SH-SY5Y (cell line): Measurements from ENCODE around the gene CENPU.

Experiments
- GATA2 ChIP-seq: IDR thresholded peaks from 2 replicates; pipeline ENCODE4 v1.6.1; 2011; ENCODE audit warnings: mild to moderate bottlenecking, low read depth, low read length
- GATA3 ChIP-seq: IDR thresholded peaks from 2 replicates; pipeline ENCODE4 v1.6.1; 2011; ENCODE audit warnings: low read depth, mild to moderate bottlenecking, low read length, moderate library complexity

Gene CENPU

DNA sequence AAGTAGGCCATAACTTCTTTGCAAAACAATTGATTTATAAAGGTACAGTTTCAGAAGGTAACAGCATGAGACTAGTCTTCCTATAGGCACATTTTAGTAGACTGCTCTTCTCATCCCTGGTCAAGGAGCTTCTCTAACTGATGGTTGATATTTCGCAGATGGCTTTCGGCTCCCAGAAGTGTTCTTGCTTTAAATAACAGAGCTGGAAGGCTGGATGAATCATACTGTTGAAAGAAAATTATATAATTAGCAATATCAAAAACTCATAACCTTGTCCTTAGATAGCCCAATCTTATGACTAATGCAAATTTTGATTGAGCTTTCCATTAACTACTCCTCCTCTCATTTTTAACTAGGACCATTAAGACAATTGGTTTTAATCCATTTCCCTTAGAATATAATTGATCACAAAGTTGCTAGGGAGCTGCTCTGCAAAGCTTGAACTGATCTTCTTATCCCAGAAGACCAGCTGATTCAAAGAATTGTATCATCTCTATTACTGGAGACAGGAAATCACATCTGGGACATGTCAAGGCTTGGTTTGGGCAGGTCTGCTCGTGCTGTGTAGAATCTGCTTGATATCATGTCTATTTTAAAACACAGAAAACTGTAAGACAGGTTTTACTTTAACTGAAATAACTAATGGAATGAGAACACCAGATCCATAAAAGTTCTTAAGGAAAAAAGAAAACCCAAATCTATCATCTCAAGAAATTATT, 38.6 kb downstream of the CENPU start:
- no peak for TF ChIP-seq GATA2
- TF ChIP-seq GATA3 = no peak

DNA sequence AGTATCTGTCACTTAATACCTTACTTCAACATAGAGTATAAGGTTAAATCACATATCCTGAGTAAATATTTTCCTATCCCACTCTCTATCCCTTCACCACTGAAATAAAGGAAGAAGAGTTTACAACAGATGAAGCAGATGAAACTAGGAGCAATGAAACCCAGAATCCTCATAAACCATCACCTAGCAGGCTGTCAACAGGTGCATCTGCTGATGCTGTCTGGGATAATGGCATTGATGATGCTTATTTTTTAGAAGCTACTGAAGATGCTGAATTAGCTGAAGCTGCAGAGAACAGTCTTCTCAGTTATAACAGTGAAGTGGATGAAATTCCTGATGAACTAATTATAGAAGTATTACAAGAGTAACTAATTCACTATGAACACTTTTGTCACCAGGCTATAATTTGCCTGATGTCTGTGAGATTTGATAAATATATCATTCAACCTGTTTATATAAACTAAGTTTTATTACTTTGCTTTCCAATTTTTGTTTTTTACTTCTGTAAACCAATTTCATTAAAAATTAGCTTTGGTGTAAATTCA, 39.4 kb downstream of the CENPU start:
- no peak for TF ChIP-seq GATA3
- TF ChIP-seq GATA2 = no peak

GRCh38 chr4:184693056-184693455, 40.8 kb downstream of the CENPU start:
- TF ChIP-seq GATA2 = no peak
- no peak for TF ChIP-seq GATA3

DNA sequence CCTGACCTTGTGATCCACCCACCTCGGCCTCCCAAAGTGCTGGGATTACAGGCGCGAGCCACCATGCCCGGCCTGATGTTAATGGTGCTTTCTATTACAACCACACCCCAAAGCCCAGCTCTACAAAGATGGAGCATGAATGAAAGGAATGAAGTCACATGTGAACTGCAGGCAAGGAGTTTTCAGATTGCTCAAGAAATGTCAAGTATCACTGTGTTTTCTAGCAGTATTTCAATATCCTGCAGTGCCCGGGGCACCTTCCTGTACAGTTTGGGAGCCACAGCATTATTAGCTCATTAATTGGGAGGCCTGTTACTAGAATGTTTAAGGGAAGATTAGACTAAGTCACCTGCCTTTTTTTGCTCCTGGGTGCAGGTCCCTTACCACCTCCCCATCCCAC, 44.2 kb downstream of the CENPU start:
- no peak for TF ChIP-seq GATA3
- TF ChIP-seq GATA2 = no peak

GRCh38 chr4:184688447-184688846, 45.4 kb downstream of the CENPU start:
- TF ChIP-seq GATA3 (no peak), GATA2 (no peak)

GRCh38 chr4:184688005-184688404, 45.9 kb downstream of the CENPU start:
- TF ChIP-seq GATA3 = no peak
- no peak for TF ChIP-seq GATA2

DNA sequence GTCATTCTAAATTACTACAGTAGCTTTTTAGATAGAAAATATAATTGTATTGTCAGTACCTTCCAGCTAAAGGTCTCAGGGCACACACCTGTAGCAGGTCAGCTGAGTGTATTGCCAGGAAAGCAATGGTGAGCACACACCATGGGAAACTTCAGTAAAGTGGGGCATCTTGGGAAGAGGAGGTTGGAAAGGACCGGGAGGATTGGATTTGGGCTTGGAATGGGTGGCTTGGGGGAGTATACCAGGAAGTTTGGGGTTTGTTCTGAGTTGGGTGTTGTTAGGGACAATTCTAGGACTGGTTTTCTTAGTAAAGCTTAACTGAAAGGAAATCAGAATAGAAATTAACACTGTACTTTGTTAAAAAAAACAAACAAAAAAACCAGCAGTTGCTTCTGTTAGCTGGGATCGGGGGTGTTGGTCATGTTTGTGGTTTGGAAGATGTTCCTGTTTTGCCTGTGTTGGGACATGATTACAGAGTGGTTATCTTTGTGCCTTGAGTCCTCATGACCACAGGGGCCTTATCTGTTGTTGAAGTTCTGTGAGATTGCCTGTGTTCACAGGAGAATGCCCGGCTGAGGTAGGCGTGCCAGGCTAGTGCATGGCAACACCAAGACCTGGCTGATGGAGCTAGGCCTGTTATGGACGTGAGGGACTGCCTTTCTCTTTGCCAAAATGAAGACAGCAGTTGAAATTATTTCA, 49.3 kb downstream of the CENPU start:
- TF ChIP-seq GATA2 = no peak
- no peak for TF ChIP-seq GATA3

- no peak for TF ChIP-seq GATA2
Measured at GRCh38 chr4:184681916-184682315, 52.0 kb downstream of the CENPU start.

DNA sequence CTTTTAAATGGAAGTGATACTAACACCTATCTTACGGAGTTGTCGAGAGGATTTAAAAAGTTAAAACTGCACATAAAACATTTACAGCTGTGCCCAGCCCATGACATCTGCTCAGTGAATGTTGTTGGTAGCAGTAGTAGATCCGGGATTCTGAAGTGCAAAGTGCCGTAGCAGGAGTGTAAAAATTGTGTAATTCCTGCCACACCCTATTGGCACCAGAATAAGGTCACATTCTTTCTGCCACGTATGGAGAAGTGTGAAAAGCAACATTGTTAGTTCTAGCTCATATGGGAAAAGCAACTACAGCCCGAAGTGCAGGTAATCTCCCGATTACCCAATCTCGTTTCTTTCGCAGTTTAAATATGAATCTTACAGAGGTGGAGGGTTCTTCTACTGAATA, 53.2 kb downstream of the CENPU start:
- no peak for TF ChIP-seq GATA3
- TF ChIP-seq GATA2 = no peak

- no peak for TF ChIP-seq GATA3
- TF ChIP-seq GATA2 = no peak
Measured at GRCh38 chr4:184675821-184676492, 57.9 kb downstream of the CENPU start.

DNA sequence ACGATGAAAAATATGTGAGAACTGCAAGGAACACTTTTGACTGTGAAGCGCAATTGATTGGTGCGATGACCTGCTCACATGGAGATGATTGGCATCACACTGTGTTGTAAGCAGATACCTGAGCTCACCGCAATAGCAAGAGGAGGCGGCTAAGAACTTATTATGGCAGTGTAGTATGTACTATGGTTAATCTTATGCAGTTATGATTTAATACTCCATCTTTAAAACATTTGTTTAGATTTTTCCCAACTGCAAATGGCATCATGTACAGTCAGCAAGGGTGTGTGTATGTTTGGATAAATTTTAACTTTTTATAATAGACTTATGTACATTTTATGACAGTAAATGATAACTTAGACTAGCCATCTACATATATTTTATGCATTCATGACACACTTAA, 58.9 kb downstream of the CENPU start:
- TF ChIP-seq GATA2 (no peak), GATA3 (no peak)

- TF ChIP-seq GATA3 = no peak
- no peak for TF ChIP-seq GATA2
Measured at GRCh38 chr4:184674011-184674410, 59.9 kb downstream of the CENPU start.

GRCh38 chr4:184672741-184673140, 61.2 kb downstream of the CENPU start:
- TF ChIP-seq GATA3 (no peak), GATA2 (no peak)

- TF ChIP-seq GATA2 = no peak
- TF ChIP-seq GATA3 = no peak
Measured at GRCh38 chr4:184671101-184671500, 62.8 kb downstream of the CENPU start.
